ENCODE measurements around the gene GALNT11. TPM values are rescaled to one million over a fixed set of nuclear protein-coding genes. Genes with fewer than 3 reads are reported as not detected.
"Not testable (repeated sequence)": the region's sequence is repeated elsewhere in the genome, so short reads cannot be mapped to it uniquely, and the experiment has no call there.

The GALNT11 gene
- total RNA-seq, 2 donors from 2014 or later = 16.9 to 18.0 TPM

- ATAC-seq (replicated peaks in 1 of 2) (no peak), DNase-seq (no peak)
- Mint-ChIP-seq H3K27me3 (ENCODE audit: low read depth) (peaks cover 17% of the 10 kb centered on the region), H3K4me1 (ENCODE audit: low read depth) (no peaks in the 10 kb centered on the region), H3K4me3 (no peak overlapping the region), H3K9me3 (peaks cover 0 to 2% of the 10 kb centered on the region in 2 donors), H3K27ac (no peak overlapping the region), H3K36me3 (ENCODE audit: insufficient read depth in 2 of 2) (no peaks in the 10 kb centered on the region)
Observed at GRCh38 chr7:152013230-152013629, 12.2 kb upstream of the GALNT11 start.

- H3K4me1 Mint-ChIP-seq (ENCODE audit: low read depth) = no peaks in the 10 kb centered on the region
- DNase-seq (no peak), ATAC-seq (replicated peaks in 1 of 2) (no peak)
- H3K36me3 Mint-ChIP-seq (ENCODE audit: insufficient read depth in 2 of 2) = no peaks in the 10 kb centered on the region
- H3K9me3 Mint-ChIP-seq = peaks cover 0 to 2% of the 10 kb centered on the region in 2 donors
- no peak overlapping the region for H3K4me3 Mint-ChIP-seq
- peaks cover 21% of the 10 kb centered on the region for H3K27me3 Mint-ChIP-seq (ENCODE audit: low read depth)
- H3K27ac Mint-ChIP-seq = no peak overlapping the region
Observed at GRCh38 chr7:152013974-152014373, 11.5 kb upstream of the GALNT11 start.

GRCh38 chr7:152014722-152015121 lies 10.8 kb upstream of the GALNT11 start:
- DNase-seq = no peak
- peaks cover 0 to 2% of the 10 kb centered on the region in 2 donors for H3K9me3 Mint-ChIP-seq
- no peak overlapping the region for H3K27ac Mint-ChIP-seq
- H3K27me3 Mint-ChIP-seq (ENCODE audit: low read depth) = peaks cover 21% of the 10 kb centered on the region
- H3K4me3 Mint-ChIP-seq = no peak overlapping the region
- ATAC-seq (replicated peaks in 1 of 2) = no peak
- H3K4me1 Mint-ChIP-seq (ENCODE audit: low read depth) = no peaks in the 10 kb centered on the region
- H3K36me3 Mint-ChIP-seq (ENCODE audit: insufficient read depth in 2 of 2) = no peaks in the 10 kb centered on the region

- no peak overlapping the region for H3K4me3 Mint-ChIP-seq
- DNase-seq = no peak
- H3K9me3 Mint-ChIP-seq = peaks cover 0 to 2% of the 10 kb centered on the region in 2 donors
- no peaks in the 10 kb centered on the region for H3K4me1 Mint-ChIP-seq (ENCODE audit: low read depth)
- H3K27me3 Mint-ChIP-seq (ENCODE audit: low read depth) = peaks cover 21% of the 10 kb centered on the region
- no peaks in the 10 kb centered on the region for H3K36me3 Mint-ChIP-seq (ENCODE audit: insufficient read depth in 2 of 2)
- ATAC-seq (replicated peaks in 1 of 2) = no peak
- H3K27ac Mint-ChIP-seq = no peak overlapping the region
Observed at GRCh38 chr7:152015600-152015999, 9.9 kb upstream of the GALNT11 start.

GRCh38 chr7:152016947-152017346 lies 8.5 kb upstream of the GALNT11 start:
- Mint-ChIP-seq H3K27me3 (ENCODE audit: low read depth) (peaks cover 14% of the 10 kb centered on the region), H3K36me3 (ENCODE audit: insufficient read depth in 2 of 2) (no peaks in the 10 kb centered on the region), H3K4me3 (no peak overlapping the region), H3K27ac (no peak overlapping the region), H3K9me3 (peaks cover 0 to 2% of the 10 kb centered on the region in 2 donors), H3K4me1 (ENCODE audit: low read depth) (no peaks in the 10 kb centered on the region)
- ATAC-seq (replicated peaks in 1 of 2) = no peak
- no peak for DNase-seq

- DNase-seq; H3K27ac Mint-ChIP-seq; ATAC-seq (replicated peaks in 1 of 2); H3K4me3 Mint-ChIP-seq; H3K4me1 Mint-ChIP-seq (ENCODE audit: low read depth); H3K9me3 Mint-ChIP-seq; H3K36me3 Mint-ChIP-seq (ENCODE audit: insufficient read depth in 2 of 2): not testable (repeated sequence)
- H3K27me3 Mint-ChIP-seq (ENCODE audit: low read depth) = peaks cover 11% of the 10 kb centered on the region
Observed at GRCh38 chr7:152017683-152018082, 7.8 kb upstream of the GALNT11 start.

GRCh38 chr7:152021740-152022139 lies 3.7 kb upstream of the GALNT11 start:
- not testable (repeated sequence) for H3K9me3 Mint-ChIP-seq; H3K27me3 Mint-ChIP-seq (ENCODE audit: low read depth); ATAC-seq (replicated peaks in 1 of 2); H3K27ac Mint-ChIP-seq; DNase-seq; H3K4me3 Mint-ChIP-seq; H3K36me3 Mint-ChIP-seq (ENCODE audit: insufficient read depth in 2 of 2)
- peaks cover 13% of the 10 kb centered on the region for H3K4me1 Mint-ChIP-seq (ENCODE audit: low read depth)

- H3K27me3 Mint-ChIP-seq (ENCODE audit: low read depth) = no peaks in the 10 kb centered on the region
- H3K9me3 Mint-ChIP-seq = peaks cover 0 to 2% of the 10 kb centered on the region in 2 donors
- H3K36me3 Mint-ChIP-seq (ENCODE audit: insufficient read depth in 2 of 2) = peaks cover 13 to 17% of the 10 kb centered on the region in 2 donors
- peaks cover 40% of the 10 kb centered on the region for H3K4me1 Mint-ChIP-seq (ENCODE audit: low read depth)
- DNase-seq (no peak), ATAC-seq (replicated peaks in 1 of 2) (no peak)
- no peak overlapping the region for H3K27ac Mint-ChIP-seq
- peak overlapping the region; percentile 86 to 90 for H3K4me3 Mint-ChIP-seq
Observed at GRCh38 chr7:152025937-152026890, 740 bp downstream of the GALNT11 start.

GRCh38 chr7:152027491-152028365 lies 2.3 kb downstream of the GALNT11 start:
- H3K4me1 Mint-ChIP-seq (ENCODE audit: low read depth) = peaks cover 42% of the 10 kb centered on the region
- H3K27me3 Mint-ChIP-seq (ENCODE audit: low read depth); H3K9me3 Mint-ChIP-seq: not testable (repeated sequence)
- H3K36me3 Mint-ChIP-seq (ENCODE audit: insufficient read depth in 2 of 2) = peaks cover 13 to 17% of the 10 kb centered on the region in 2 donors
- DNase-seq (peak; percentile 32 to 39), ATAC-seq (replicated peaks in 1 of 2) (peak in 1 of 2 donors; percentile 12)
- H3K4me3 Mint-ChIP-seq = peak overlapping the region; percentile 43 to 86
- H3K27ac Mint-ChIP-seq = peak overlapping the region; percentile 7

GRCh38 chr7:152030059-152030458 lies 4.6 kb downstream of the GALNT11 start:
- H3K36me3 Mint-ChIP-seq (ENCODE audit: insufficient read depth in 2 of 2) = peaks cover 13 to 21% of the 10 kb centered on the region in 2 donors
- H3K9me3 Mint-ChIP-seq; H3K4me3 Mint-ChIP-seq; ATAC-seq (replicated peaks in 1 of 2); H3K27me3 Mint-ChIP-seq (ENCODE audit: low read depth); H3K27ac Mint-ChIP-seq: not testable (repeated sequence)
- DNase-seq = peak in 1 of 2 donors; percentile 21
- H3K4me1 Mint-ChIP-seq (ENCODE audit: low read depth) = peaks cover 36% of the 10 kb centered on the region

GRCh38 chr7:152030639-152031038 lies 5.2 kb downstream of the GALNT11 start:
- H3K27me3 Mint-ChIP-seq (ENCODE audit: low read depth); H3K9me3 Mint-ChIP-seq; DNase-seq; ATAC-seq (replicated peaks in 1 of 2): not testable (repeated sequence)
- peaks cover 34% of the 10 kb centered on the region for H3K4me1 Mint-ChIP-seq (ENCODE audit: low read depth)
- H3K4me3 Mint-ChIP-seq = peak overlapping the region; percentile 15 to 35
- H3K27ac Mint-ChIP-seq = peak overlapping the region; percentile 3
- peaks cover 15 to 21% of the 10 kb centered on the region in 2 donors for H3K36me3 Mint-ChIP-seq (ENCODE audit: insufficient read depth in 2 of 2)

- H3K27ac Mint-ChIP-seq = no peak overlapping the region
- peaks cover 15% of the 10 kb centered on the region in 2 donors for H3K9me3 Mint-ChIP-seq
- H3K27me3 Mint-ChIP-seq (ENCODE audit: low read depth) = no peaks in the 10 kb centered on the region
- peaks cover 22 to 34% of the 10 kb centered on the region in 2 donors for H3K36me3 Mint-ChIP-seq (ENCODE audit: insufficient read depth in 2 of 2)
- ATAC-seq (replicated peaks in 1 of 2) (no peak), DNase-seq (no peak)
- peaks cover 6% of the 10 kb centered on the region for H3K4me1 Mint-ChIP-seq (ENCODE audit: low read depth)
- H3K4me3 Mint-ChIP-seq = no peak overlapping the region
Observed at GRCh38 chr7:152035817-152036216, 10.3 kb downstream of the GALNT11 start.

GRCh38 chr7:152038410-152038809 lies 12.9 kb downstream of the GALNT11 start:
- not testable (repeated sequence) for DNase-seq; H3K27me3 Mint-ChIP-seq (ENCODE audit: low read depth); H3K27ac Mint-ChIP-seq; H3K4me1 Mint-ChIP-seq (ENCODE audit: low read depth); H3K4me3 Mint-ChIP-seq; ATAC-seq (replicated peaks in 1 of 2)
- Mint-ChIP-seq H3K9me3 (peaks cover 15 to 16% of the 10 kb centered on the region in 2 donors), H3K36me3 (ENCODE audit: insufficient read depth in 2 of 2) (peaks cover 25 to 34% of the 10 kb centered on the region in 2 donors)

All from activated T-cell treated with anti-CD3 and anti-CD28 coated beads, Interleukin-2, amount 50 U/mL, for 72 hours (primary cell).